Sigmoid colon (tissue), 7 donors: ENCODE measurements around the gene TJP1. TPM values are rescaled to one million over a fixed set of nuclear protein-coding genes. Genes with fewer than 3 reads are reported as not detected.
"Not testable (repeated sequence)": the region's sequence is repeated elsewhere in the genome, so short reads cannot be mapped to it uniquely, and the experiment has no call there.

ENCODE experiments used
- DNase-seq: peaks from one replicate; pipeline ENCODE4 v3.0.0-alpha.2; 2019
- H3K27ac ChIP-seq, 4 donors: fragments of 200-600 bp; sonication (generic); one replicate each; pipeline ENCODE4 v1.5.1; 2016 to 2019; ENCODE audit warnings: mild to moderate bottlenecking in 1 of 4
- H3K27me3 ChIP-seq, 3 donors: fragments of 200-600 bp; sonication (generic); one replicate each; pipeline ENCODE4 v1.5.1; 2019; ENCODE audit warnings: mild to moderate bottlenecking in 1 of 3
- H3K36me3 ChIP-seq, 4 donors: fragments of 200-600 bp; sonication (generic); one replicate each; pipeline ENCODE4 v1.5.1; 2016 to 2019
- H3K4me1 ChIP-seq, 4 donors: fragments of 200-600 bp; sonication (generic); one replicate each; pipeline ENCODE4 v1.5.1; 2017 to 2019
- H3K4me3 ChIP-seq, 4 donors: fragments of 200-600 bp; sonication (generic); one replicate each; pipeline ENCODE4 v1.5.1; 2017 to 2019; ENCODE audit warnings: mild to moderate bottlenecking in 2 of 4, moderate library complexity in 1 of 4
- H3K9me3 ChIP-seq, 4 donors: fragments of 200-600 bp in 3 of 4; sonication (generic) in 3 of 4; one replicate each; pipeline versions ENCODE4 v1.5.1 to v1.6.1; 2013 to 2019
- EP300 ChIP-seq, 4 donors: sonication (generic); formaldehyde crosslinking; IDR thresholded peaks; one replicate each; pipeline ENCODE4 v1.6.1; 2017; ENCODE audit warnings: antibody characterized with exemption in 4 of 4
- POLR2A ChIP-seq, 2 donors: fragments of 450-650 bp; IDR thresholded peaks; one replicate each; pipeline ENCODE4 v1.6.1; 2016; ENCODE audit warnings: antibody characterized with exemption in 2 of 2, mild to moderate bottlenecking in 2 of 2, moderate library complexity in 2 of 2
- POLR2AphosphoS5 ChIP-seq, 4 donors: sonication (generic); formaldehyde crosslinking; IDR thresholded peaks; one replicate each; pipeline ENCODE4 v1.6.1; 2017; ENCODE audit warnings: antibody characterized with exemption in 4 of 4
- WGBS, 2 donors: extraction: QIAGEN DNeasy Blood & Tissue Kit; methylation state at CpG; one replicate each; pipeline ENCODE4 v1.1.7; 2013; 5-methylcytosine and 5-hydroxymethylcytosine counted together
- intact Hi-C: fragments of 100-400 bp; cut with DNase I; formaldehyde crosslinking; loops from one replicate; pipeline ENCODE4 v1.15.1; 2023
- polyA plus RNA-seq, 3 donors: library from polyadenylated mRNA; stranded (reverse); fragments of 200-250 nt; gene quantifications; one replicate each; pipeline ENCODE4 v1.2.3, GENCODE V29; 2013
- total RNA-seq, 4 donors: library from RNA; depleted of rRNA; stranded (reverse); fragments of >200 nt; gene quantifications; one replicate each; pipeline ENCODE4 v1.1.0, GENCODE V29; 2016
- TF ChIP-seq, protein P1 (sequence below), 4 experiments: fragments of 450-650 bp in 3 of 4; fragments of 200-600 bp in 1 of 4; IDR thresholded peaks; one replicate each; pipeline ENCODE4 v1.5.1; 2016 to 2019; ENCODE audit warnings: antibody characterized with exemption in 4 of 4, mild to moderate bottlenecking in 3 of 4, moderate library complexity in 2 of 4
- donor health status: healthy with polysubstance abuse.
- donor health status: Bipolar disorder and iron deficiency.
- donor health status: healthy.

TJP1 gene
- total and polyA plus RNA-seq, 7 donors: 21.3 to 134 (median 92.0) TPM

DNA sequence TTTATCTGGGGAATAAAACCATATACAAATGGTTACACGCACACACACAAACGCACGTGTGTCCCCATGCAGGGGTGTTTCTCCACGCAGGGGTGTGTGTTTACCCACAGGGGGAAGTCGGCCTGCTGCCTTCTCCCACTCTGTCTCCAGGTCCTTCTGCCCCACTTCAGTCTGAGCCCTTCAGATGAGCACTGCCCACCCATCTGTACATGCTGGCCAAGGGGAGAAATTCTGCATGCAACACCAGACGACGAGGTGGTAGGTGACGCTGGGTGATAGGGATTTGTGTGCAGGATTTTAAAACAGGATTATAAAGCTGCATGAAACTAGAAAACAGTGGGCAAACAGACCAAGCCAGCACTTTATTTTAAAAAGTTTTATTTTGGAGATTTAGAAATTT lies 122.5 kb downstream of the TJP1 start:
- Histone ChIP-seq H3K9me3 (no peaks in the 10 kb centered on the region), H3K36me3 (peaks cover 11 to 65% (median 24%) of the 10 kb centered on the region in 4 donors), H3K27ac (no peak overlapping the region), H3K4me1 (peaks cover 0 to 4% (median 0%) of the 10 kb centered on the region in 4 donors), H3K4me3 (no peak overlapping the region), H3K27me3 (no peaks in the 10 kb centered on the region)
- no peak for TF ChIP-seq EP300 (IDR thresholded peaks at IDR 0.05)
- TF ChIP-seq, protein P1, sequence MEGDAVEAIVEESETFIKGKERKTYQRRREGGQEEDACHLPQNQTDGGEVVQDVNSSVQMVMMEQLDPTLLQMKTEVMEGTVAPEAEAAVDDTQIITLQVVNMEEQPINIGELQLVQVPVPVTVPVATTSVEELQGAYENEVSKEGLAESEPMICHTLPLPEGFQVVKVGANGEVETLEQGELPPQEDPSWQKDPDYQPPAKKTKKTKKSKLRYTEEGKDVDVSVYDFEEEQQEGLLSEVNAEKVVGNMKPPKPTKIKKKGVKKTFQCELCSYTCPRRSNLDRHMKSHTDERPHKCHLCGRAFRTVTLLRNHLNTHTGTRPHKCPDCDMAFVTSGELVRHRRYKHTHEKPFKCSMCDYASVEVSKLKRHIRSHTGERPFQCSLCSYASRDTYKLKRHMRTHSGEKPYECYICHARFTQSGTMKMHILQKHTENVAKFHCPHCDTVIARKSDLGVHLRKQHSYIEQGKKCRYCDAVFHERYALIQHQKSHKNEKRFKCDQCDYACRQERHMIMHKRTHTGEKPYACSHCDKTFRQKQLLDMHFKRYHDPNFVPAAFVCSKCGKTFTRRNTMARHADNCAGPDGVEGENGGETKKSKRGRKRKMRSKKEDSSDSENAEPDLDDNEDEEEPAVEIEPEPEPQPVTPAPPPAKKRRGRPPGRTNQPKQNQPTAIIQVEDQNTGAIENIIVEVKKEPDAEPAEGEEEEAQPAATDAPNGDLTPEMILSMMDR (IDR thresholded peaks at IDR 0.05): no peak
- no peak for TF ChIP-seq POLR2A (IDR thresholded peaks at IDR 0.05)
- no peak for TF ChIP-seq POLR2AphosphoS5 (IDR thresholded peaks at IDR 0.05)
- intact Hi-C loops: no loop called here
- WGBS, 2 donors: 90 to 91% methylated on average over 8 of the region's 8 CpGs
- no peak for DNase-seq

DNA sequence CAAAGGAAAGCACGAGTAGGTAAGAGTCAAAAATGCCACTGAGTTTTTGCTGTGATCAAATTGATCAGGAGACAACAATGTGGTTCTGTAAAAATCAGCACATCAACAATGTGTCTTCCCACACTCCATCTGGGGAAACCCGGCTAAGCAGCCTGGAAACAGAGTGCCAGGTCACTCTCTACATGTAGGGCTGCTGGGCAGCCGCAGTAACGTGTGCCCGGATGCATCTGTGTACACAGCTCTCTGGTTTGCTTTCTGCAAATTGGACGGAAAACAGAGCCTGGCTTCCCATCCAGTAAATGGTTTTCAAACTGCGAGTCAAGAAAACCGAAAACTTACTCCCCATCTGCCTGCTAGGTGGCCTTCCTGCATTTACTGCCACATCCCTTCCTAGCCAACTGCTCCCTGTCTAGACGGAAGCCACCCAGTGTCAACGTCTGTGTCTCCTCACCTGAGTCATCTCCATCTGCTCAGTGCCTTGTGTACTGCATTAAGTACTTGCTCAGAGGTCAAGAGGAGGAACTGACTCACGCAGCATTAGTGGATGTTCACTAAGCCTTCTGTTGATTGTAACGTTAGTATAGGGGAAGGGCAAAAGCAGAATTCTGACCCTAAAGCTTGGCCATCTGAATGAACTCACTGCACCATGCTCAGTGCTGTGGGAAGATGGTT lies 124.1 kb downstream of the TJP1 start:
- H3K36me3 ChIP-seq: peaks cover 5 to 49% (median 13%) of the 10 kb centered on the region in 4 donors
- no peak overlapping the region for H3K4me3 ChIP-seq

DNA sequence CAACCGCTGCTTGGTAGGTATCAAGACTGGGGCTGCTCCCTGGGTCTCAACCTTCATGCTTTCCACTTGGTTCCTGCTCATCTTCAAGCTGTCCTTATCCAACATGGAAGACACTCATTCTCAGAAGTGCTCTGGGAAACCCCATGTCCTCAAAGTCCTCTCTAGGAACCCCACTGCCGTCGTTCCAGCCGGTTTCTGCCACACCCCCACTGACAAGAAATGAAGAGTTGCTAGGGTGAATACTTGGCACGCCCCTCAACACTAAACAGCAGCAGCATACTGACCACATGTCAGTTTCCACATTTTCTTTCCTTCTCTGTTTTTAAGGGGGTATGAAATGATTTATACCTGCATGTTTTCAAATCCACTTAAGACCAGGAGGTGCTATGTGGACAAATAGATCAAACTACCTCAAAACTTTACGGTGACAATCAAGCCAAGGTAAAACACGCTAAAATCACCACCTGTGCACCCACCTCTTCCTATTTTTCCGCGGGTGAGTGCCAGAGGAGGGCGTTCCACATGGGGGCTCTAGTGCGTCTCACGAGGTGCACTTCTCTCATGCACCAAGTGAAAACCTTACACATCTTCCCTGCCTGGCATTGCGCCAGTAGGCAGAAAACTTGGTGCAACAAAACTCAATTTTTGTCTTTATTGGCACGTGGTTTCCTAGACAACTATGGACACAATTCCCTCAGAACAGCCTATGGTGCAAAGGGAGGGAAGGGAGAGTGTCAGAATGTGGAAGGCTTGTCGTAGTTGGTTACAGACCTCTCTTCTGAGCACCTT lies 125.1 kb downstream of the TJP1 start:
- H3K36me3 ChIP-seq: peaks cover 0 to 39% (median 7%) of the 10 kb centered on the region in 4 donors

More for the DNA sequence above, 124.1 kb downstream of the TJP1 start:
- WGBS, 2 donors: 85 to 86% methylated on average over 12 of the region's 12 CpGs
- TF ChIP-seq EP300 (IDR thresholded peaks at IDR 0.05) (no peak), POLR2AphosphoS5 (IDR thresholded peaks at IDR 0.05) (no peak), POLR2A (IDR thresholded peaks at IDR 0.05) (no peak)
- TF ChIP-seq, protein P1 (IDR thresholded peaks at IDR 0.05): no peak
- Histone ChIP-seq H3K27me3 (no peaks in the 10 kb centered on the region), H3K4me1 (peaks cover 0 to 4% (median 0%) of the 10 kb centered on the region in 4 donors), H3K27ac (no peak overlapping the region), H3K9me3 (peaks cover 0 to 2% (median 0%) of the 10 kb centered on the region in 4 donors)
- no peak for DNase-seq
- intact Hi-C loops: no loop called here

DNA sequence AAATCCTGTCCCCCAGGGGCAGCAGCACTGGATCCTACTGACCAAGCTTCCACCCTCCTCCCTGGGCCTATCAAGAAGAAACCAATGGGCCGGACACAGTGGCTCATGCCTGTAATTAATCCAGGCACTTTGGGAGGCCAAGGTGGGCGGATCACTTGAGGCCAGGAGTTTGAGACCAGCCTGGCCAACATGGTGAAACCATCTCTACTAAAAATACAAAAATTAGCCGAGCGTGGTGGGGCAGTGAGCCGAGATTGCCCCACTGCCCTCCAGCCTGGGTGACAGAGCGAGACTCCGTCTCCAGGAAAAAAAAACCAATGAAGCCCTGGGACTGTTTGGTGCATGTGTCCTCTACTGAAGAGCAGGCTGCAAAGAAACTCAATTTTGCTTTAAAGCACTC lies 125.8 kb downstream of the TJP1 start:
- H3K27me3 ChIP-seq, H3K4me3 ChIP-seq, H3K4me1 ChIP-seq, DNase-seq, H3K27ac ChIP-seq, intact Hi-C loops, H3K9me3 ChIP-seq: not testable (repeated sequence)
- 95% methylated on average over 7 of the region's 7 CpGs for WGBS, 2 donors
- H3K36me3 ChIP-seq: peaks cover 0 to 34% (median 4%) of the 10 kb centered on the region in 4 donors

More for the DNA sequence above, 125.1 kb downstream of the TJP1 start:
- intact Hi-C loops: no loop called here
- WGBS, 2 donors: 84 to 88% methylated on average over 15 of the region's 15 CpGs
- Histone ChIP-seq H3K27ac (no peak overlapping the region), H3K27me3 (no peaks in the 10 kb centered on the region), H3K9me3 (peaks cover 0 to 2% (median 0%) of the 10 kb centered on the region in 4 donors), H3K4me1 (peaks cover 0 to 4% (median 0%) of the 10 kb centered on the region in 4 donors), H3K4me3 (no peak overlapping the region)
- TF ChIP-seq POLR2AphosphoS5 (IDR thresholded peaks at IDR 0.05) (no peak), POLR2A (IDR thresholded peaks at IDR 0.05) (no peak), EP300 (IDR thresholded peaks at IDR 0.05) (no peak)
- TF ChIP-seq, protein P1 (IDR thresholded peaks at IDR 0.05): no peak
- DNase-seq: no peak

DNA sequence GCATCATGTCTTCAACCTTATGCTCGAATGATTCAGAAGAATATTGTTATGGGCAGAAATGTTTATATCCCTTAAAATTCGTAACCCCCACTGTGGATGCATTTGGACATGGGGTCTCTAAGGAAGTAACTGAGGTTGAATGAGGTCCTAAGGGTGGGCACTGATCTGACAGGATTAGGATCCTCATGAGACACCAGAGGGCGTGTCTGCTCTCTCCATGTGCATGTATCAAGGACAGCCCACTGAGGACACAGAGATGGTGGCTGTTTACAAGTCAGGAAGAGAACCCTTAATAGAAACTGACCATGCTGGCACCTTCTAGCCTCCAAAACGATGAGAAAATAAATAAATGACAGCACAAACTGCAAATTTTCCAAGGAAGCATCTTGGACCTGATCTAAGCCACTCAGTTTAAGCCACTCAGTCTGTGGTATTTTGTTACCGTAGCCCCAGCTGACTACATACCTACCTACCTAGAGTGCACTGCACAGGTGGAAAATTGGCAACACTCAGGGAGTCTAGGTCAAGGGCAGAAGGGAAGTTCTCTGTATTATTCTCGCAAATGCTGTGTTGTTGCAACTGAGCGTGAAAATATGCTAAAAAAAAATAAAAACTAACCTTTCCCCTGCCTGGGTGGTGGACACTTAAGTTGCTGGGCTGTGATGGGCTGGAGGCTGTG lies 126.6 kb downstream of the TJP1 start:
- Histone ChIP-seq H3K9me3 (peaks cover 0 to 2% (median 0%) of the 10 kb centered on the region in 4 donors), H3K36me3 (peaks cover 0 to 25% (median 2%) of the 10 kb centered on the region in 4 donors), H3K27ac (no peak overlapping the region), H3K27me3 (no peaks in the 10 kb centered on the region), H3K4me3 (no peak overlapping the region), H3K4me1 (peaks cover 0 to 4% (median 0%) of the 10 kb centered on the region in 4 donors)
- 87 to 90% methylated on average over 7 of the region's 7 CpGs for WGBS, 2 donors
- intact Hi-C loops: no loop called here
- no peak for DNase-seq
- TF ChIP-seq POLR2A (IDR thresholded peaks at IDR 0.05) (no peak), POLR2AphosphoS5 (IDR thresholded peaks at IDR 0.05) (no peak), EP300 (IDR thresholded peaks at IDR 0.05) (no peak)
- TF ChIP-seq, protein P1 (IDR thresholded peaks at IDR 0.05): no peak
